Measurements from ENCODE around the gene GABRB2.
"Not testable (repeated sequence)": the region's sequence is repeated elsewhere in the genome, so short reads cannot be mapped to it uniquely, and the experiment has no call there.

The GABRB2 gene

DNA sequence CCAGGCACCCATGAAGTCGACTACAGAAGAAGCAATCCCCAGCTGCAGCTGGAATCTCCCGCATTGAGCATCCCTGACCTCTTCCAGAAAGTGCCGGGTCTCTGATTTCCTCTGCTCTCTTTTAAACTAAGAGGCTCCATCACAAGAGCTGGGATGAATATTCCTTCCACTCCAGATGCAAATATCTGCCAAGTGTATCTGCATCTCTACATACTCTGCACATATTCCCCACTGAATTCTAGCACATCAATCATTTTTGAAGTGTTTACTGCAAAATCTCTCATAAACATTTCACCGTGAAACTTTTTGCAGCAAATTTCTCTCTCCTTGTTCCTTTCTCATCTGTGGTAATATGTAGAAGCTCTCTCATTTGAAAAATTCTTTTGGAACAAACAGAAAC is 161.5 kb downstream of the GABRB2 start:
- no peak for DNase-seq

DNA sequence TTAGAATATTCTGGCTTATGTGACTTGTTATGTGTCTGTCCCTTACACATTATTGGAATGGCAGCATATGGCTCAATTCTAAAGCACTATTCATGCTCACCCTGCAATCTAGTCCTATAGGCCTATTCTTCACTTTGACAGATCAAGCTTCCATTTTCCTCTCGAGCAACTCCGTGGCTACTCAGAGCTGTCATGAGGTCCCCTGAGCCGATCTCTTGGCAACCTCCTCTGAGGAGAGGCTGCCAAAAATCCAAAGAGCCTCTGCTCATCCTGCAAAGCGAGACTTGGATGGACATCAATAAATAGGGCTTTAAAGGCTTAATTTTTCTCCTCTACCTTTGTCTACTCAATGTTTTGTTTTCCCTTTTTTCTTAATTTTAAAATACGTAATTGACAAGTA is 163.8 kb downstream of the GABRB2 start:
- DNase-seq, result no peak

DNA sequence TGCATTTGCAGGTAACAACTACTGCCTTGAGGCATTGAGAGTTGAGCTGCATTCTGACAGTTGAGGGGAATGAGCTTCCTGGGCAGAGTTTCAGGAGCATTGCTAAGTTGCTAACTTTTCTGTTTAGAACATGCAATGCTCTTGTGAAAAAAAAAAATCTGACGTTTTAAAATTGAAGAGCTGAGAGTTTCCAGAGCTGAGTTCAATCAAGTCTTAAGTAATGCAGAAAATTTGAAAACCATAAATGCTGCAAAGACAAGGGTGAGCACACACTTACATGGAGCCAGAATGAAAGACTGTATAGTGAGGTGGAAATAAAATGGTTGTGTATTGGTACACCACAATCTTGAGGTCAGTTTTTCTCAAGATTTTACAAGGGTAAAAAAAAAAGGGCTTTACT is 166.0 kb downstream of the GABRB2 start:
- DNase-seq, result no peak

DNA sequence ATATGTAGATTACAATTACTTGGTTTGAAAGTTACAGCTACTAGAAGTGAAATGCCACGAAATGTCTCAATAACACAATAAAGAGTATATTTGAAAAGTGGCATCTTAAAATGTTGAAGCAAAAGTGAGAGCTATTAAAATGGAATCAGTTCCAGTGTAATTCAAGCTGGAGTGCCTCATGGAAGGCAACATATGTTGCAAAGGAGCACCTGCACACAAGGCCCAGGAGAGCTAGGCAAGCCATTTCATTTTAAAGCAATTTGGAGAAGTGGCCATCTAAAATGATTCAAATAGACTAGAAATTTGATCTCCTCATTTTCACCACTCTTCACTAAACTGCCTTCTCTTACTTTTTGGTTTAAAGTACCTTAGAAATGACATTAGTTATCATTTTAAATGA is 167.8 kb downstream of the GABRB2 start:
- no peak for DNase-seq

DNA sequence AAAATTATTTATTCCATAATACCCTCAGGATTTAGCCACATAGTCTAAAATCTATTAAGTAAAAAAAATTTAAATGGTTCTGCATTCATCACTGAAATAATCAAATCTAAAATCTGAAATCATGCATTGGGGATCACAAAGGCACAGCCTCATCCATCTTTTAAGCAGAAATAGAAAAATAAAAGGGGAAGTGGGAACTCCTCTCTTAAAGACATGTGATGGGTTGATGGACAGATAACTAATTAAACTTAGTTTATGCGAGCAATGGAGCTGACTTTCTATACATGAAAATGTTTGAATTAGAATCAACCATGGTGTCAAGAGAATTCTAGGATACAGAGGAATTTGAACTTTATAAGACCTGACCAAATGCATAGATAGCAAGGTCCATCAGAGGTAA is 170.5 kb downstream of the GABRB2 start:
- DNase-seq, result no peak

DNA sequence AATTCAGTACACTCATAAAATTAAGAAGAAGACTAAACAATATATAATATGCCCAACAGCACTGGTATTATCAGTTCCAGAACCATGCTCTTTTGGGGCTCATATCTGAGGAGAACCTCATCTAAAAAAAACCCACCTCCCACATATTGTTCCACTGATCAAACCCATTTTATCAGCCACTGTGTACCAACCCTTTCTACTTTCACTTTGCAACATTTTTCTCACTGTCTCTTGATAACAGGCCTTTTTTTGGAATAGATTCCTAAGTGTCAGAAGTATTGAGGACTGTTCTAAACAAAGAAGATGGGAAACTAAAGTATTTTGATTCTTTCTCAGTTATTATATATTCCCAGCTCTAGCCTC is 173.2 kb downstream of the GABRB2 start:
- DNase-seq, result no peak

DNA sequence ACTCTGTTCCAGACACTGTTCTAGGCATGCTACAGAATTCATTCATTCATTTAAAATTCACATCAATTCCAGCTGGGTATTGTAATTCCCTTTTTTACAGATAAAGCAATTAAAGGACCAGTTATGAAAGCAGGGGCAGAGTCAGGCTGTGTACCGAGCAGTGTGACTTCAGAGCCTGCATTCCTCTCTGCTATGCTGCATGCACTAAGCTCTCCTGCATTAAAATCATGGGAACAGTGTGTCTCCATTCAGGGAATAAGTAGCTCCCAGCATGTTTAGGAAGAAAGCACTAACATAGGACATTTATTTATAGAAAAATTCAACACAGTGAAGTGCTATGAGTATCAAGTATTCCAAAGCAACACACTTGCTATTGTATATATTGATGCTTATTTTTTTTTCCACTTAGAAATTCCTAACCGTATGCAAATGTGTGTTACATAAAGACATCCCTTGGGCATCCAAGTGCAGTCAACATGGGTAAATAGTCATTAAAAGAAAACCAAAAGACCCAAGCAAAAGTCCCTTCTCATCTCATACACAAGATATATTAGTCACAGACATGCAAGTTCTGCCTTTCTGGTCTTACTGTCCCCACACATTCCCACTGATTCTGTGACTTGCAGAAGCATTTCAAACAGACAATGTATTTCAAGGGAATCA is 173.7 kb downstream of the GABRB2 start:
- no peak for DNase-seq

DNA sequence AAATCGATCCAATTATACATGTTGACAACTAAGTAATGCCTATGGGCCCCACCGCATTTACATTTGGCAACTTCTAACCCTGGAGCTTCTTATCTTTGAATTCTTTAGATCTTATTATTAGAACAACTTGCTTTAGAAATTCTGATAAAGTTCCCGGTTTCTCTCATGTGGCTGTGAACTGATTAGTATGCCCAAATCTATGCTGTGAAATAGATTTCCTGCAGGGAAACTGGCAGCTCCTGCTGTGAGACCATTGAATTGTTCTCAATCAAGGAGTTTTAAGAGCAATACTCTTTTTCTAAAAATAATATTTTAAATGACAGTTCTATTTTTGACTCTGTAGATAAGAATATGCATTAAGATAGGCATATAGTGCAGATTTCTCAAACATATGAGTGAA is 177.5 kb downstream of the GABRB2 start:
- DNase-seq, result no peak

DNA sequence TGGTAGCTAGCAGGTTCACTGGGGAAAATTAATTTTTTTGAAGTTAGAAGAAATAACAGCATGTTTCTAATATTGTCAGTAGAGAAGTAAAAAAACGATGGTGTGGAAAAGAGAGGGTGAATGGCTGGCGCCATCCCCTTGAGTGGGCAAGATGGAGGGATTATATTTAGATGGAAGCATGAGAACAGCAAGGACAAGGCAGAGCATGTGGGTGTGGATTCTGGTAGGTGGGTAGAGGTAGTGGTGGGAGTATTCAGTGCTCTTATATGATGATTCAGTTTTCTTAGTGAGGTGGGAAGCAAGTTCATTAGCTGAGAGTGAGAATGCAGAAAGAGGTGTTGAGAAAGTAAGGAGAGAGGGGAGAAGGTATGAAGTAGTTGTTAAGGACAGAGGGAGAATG is 188.1 kb downstream of the GABRB2 start:
- no peak for DNase-seq

DNA sequence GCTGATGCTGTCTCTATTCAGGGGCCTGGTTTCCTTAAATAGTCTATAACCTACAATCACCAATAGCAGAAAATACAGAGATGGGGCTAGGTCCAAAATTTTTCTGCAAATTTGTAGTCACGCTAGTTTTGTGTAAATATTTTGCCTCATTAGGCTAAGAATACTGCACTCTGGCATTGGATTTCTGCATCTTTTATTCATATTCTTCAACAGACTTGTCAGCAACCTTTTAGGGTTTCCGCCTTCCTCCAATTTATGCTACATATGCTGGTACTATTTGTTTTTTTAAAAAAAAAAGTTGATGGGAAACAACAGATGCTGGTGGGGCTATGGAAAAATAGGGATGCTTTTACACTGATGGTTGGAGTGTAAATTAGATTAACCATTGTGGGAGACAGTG is 202.3 kb downstream of the GABRB2 start:
- no peak for DNase-seq

DNA sequence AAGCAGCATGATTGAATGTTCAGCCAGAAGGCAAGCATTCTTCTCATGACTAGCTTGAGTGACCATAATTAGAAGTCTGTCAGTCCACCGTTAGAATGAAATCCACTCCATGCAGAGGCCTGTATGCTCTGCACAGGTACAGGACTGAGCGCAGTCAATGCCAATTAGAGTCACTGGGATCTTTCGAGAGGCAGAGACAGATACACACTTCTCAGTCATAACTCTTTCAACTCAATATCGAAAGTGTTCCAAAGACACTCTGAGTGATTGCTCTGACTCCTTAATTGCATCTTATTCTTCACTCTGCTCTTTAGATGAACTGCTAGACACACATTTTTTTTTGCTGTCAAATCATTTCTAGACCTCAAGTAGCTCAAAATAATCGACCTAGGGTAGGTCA is 203.6 kb downstream of the GABRB2 start:
- no peak for DNase-seq

DNA sequence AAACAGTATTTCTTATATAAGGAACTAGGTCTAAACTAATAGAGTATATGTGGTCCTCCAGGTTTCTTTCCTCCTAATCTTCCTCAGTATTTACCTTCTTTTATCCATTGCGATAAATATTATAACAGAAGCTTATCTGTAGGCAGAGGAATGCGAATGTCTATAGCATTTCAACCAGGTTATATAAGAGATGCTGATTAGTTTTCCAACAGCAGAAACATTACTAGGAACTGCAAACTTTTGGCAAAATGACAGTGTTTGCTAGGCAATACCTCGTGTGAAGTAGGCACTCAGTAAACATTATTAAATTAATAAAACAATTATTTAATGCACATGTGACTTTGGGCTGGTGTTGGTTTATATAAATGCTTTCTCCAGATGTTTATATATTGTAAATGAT is 206.5 kb downstream of the GABRB2 start:
- DNase-seq, result no peak

DNA sequence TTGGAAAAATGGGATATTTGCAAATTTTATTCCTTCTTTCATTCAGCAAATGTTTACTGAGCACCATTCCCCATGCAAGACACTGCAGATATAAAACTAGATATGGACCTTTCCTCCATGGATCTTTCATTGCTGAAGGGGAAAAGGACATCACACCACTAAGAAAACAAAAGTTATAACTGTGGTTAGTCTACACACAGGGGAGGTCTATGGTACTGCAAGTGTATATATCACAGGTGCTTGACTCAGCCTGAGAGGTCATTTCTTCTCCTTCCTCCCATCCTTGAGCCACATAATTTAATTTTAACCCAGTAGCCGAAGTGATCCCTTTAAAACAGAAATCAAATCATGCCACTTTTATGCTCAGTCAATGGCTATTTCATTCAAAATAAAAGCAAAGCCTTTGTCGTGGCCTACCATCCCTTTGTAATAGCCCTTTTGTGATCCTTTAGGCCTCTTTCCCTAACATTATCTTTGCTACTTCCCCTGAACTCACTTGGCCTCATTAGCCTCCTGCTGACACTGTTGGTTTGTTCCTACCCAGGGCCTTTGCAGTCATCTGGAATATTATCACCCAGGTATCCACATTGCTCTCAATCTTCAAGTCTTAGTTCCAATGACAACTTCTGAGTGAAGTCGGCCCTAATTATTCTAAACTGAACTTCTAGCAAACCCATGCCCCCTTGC is 213.2 kb downstream of the GABRB2 start:
- no peak for DNase-seq

DNA sequence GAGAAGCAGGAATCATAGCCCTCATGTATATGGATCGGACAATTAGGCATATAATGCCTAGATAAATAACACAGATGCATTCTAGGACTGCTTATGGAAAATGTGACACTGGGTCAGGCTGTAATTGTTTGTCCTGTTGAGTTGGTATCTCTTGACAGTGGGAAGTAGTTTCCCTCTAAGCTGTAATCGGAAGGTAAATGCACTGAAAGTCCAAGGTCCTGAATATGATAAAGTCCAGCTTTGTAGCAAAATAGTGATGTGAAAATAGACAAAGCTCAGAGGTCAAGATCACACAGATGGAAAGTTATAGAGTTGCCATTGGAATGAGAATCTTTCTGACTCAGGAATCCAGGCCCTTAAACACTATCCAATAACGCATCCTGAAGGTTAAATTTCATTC is 214.2 kb downstream of the GABRB2 start:
- no peak for DNase-seq

DNA sequence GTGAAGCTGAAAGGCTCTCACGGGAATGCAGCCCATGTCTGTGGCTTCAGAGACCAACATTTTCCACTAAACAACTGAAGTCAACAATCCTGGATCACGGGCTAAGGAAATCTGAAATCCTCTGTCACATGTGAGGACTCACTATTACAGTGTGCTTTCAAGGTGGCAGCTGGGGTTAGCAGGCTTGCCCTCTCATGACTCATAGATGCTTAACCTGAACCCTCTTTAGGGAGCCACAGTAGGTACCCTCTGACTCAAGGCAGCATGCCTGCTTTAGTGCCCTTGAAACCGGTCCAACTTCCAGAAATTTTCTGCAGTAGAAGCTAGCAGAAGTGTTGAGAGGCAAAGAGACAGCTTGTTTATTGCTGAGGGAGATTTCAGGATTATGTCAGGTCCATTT is 232.5 kb downstream of the GABRB2 start:
- no peak for DNase-seq

DNA sequence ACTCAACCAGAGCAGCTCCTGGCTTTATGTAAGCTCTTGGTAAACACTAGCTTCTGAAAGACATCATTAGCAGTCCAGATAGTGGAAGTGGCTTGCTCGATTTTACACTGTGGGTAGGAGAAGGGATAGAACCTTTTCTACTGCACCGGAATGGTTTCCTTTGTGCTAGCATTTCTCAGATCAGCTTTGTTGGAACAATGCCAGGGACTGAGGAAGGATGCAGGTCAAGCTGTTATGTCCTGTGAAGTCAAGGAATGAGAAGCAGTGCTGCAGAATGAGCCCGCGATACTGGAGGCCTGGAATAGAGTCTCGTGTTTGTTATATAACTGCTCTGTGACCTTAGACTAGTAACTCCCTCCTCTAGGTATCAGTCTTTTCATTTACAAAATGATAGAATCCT is 233.6 kb downstream of the GABRB2 start:
- DNase-seq, result no peak

DNA sequence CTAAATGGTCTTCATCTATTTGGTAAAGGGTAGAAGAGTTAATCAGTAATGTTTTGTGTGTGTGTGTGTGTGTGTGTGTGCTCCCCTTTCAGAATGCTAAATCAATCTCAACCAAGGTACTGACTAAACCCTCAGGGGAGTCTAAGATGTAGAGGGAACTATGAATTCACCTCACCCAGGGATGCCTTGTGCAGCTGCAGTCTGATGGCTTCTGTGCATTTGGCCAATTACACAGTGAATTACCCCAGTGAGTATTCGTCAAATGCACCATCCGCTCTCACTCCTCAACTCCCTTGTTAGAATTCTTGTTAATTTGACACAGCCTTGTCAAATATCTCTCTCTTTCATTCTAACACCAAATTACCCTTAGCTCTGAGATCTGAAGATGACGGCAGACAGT is 234.6 kb downstream of the GABRB2 start:
- DNase-seq, result no peak

DNA sequence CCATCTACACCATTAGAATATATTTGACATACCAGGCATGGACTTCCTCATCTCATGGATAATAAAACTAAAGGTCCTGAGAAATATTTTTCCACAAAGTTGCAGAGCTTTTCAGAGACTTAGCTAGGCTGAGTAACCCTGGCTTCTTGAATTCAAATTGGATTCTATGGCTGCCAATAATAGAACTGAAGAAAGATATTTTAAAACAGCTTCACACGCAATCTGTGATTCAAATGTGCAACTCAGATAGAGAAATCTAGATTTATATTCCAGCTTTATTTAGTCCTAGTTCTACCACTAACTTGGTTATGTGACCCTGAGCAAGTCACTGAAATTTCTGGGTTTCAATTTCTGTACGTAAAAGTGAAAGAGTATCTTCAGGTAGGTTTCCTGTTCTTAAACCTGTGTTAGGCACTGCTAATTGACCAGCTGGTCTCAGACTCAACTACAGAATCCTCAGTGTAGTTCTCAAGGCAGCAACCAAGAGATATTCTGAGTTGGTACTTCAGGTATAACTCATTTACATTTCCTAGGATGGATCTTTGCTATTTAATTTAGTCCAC is 235.3 kb downstream of the GABRB2 start:
- no peak for DNase-seq

DNA sequence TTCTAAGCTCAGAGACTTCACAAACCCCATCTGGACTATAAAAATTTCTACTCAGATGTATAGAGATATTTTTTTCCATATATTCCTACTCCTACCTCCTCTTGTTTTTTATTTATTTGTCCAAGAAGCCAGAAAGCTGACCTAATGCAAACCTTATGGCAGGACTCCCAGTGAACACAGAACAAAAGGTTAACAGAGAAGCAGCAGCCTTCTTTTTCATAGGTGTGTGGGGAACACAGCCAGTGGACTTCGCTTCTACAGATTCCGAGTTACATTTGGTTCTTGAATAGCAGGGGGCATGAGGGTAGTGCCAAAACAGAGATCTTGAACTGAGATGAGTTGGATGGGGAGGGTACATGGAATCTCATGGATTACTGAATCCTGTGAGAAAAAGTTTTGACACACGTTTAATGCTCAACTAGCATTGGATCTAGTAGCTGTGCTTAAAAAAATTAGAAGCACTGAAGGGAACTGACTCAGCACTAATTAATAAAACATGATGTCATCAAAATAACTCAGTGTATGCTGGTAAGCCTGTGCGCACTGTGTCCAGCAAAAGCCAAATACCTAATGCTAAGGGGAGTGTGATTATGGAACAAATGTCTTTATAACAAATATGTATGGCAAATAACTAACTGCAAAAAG is 240.1 kb downstream of the GABRB2 start:
- no peak for DNase-seq

DNA sequence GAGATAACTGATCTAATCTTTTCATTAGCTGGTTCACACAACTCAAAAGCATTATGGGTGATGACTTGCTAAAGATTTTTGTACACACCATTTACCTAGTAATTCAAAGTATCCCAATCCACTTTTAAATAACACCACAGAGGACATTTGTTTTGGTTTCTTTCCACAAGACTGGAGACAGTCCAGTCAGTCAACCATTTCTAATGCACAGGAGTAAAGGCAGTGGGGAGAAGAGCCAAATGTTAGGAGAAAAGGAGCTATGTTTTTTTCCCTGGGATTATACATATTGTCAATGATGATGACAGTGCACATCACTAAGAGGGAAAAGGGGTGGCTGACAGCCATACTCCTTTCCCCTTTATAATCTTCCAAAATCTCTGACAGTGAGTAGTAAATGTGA is 240.9 kb downstream of the GABRB2 start:
- DNase-seq, result no peak

DNA sequence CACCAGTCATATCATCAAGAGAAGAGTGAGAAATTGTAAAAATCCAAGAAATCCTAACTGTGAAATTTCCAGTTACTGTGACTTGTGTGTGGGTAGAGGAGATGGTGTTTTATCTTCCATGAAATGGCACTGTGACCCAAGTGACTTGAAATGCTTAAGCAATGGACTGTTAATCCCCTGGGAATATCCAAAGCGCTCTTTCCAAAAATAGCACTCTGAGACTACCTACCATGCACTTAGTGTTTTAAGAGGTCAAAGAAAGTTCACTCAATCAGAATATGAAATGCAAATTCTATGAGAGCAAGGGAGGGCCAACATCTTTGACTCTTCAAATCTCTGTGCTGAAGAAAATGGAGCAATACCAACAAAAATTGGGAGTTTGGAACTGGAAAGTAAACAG is 244.0 kb downstream of the GABRB2 start:
- no peak for DNase-seq

DNA sequence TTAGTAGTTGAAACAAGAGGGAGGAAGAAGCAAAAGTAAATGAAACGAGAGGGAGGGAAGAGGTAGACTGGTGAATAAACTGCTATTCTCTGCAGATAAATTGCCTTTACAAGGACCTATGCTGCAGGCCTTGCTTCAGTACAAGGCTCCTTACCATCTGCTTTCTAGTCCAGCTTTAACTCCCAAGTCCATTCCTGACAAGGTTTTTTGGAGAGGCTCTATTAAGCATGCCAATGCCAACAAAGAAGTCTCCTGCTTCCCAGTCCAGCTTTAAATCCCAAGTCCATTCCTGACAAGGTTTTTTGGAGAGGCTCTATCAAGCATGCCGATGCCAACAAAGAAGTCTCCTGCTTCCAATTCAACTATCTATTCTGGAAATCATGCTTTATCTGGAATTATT is 244.9 kb downstream of the GABRB2 start:
- DNase-seq, result no peak

DNA sequence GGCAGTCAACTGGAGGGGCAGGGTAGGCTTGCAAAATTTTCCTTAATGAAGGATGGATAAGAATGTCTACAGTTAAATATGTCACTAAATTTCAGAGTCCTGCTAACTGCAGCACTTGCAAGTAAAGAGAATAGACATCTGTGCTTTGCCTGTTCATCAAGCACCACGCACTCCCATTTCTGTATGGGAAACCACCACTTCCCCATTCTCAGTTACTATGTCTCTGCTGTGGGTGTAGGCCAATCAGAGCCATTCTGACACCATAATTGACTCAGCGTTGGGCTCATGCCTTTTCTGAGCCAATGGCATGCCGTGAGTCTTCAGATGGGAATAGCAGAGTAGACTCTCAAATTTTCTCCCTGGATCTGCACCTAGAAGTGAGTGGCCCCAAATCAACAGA is 247.5 kb downstream of the GABRB2 start:
- DNase-seq, result no peak

DNA sequence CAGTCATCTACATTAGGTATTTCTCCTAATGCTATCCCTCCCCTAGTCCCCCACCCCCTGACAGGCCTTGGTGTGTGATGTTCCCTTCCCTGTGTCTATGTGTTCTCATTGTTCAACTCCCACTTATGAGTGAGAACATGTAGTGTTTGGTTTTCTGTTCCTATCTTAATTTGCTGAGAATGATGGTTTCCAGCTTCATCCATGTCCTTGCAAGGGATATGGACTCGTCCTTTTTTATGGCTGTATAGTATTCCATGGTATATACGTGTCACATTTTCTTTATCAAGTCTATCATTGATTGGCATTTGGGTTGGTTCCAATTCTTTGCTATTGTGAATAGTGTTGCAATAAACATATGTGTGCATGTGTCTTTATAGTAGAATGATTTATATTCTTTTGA is 249.1 kb downstream of the GABRB2 start:
- DNase-seq, result not testable (repeated sequence)
